DMS153 treated with DMSO at 0.1 percent for 48 hours (cell line): ENCODE data around the gene PRKCE.
A peak's percentile ranks its signal among the peaks of the same experiment; 100 is the strongest.

Source experiments
- DNase-seq: peaks from one replicate; lab custom pipeline; 2025; ENCODE audit not compliant: unreplicated experiment; lab: John Stamatoyannopoulos, UW

PRKCE gene

DNA sequence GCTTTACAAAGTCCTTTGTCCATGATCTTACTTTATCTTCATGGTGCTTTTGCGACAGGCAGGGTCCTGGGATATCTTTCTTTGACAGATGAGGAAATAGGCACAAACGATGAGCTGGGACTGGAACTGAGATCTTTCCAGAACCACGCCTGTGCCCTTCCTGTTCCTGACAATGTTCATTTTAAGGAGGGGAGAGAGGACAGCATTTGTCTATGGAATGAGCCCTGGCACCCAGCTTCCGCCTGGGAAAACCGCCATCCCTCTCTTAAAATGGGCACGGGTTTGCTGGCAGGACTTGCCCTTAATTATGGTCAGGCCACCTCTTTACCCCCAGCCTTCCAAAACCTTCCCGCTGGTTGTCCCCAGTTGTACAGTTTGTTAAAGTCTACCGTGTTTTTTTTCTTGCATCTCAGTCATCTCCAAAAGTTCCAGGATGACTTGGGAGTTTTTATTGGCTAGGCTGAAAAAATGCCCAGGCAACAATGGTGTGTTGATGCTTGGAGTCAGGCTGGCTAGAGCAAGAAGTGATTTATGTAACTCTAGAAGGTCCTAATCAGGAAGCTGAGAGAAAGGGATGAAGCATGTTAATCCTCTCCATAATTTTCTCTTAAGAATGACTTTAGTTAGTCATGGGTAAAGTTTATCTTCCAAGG lies 380.8 kb downstream of the PRKCE start:
- no peak for DNase-seq

DNA sequence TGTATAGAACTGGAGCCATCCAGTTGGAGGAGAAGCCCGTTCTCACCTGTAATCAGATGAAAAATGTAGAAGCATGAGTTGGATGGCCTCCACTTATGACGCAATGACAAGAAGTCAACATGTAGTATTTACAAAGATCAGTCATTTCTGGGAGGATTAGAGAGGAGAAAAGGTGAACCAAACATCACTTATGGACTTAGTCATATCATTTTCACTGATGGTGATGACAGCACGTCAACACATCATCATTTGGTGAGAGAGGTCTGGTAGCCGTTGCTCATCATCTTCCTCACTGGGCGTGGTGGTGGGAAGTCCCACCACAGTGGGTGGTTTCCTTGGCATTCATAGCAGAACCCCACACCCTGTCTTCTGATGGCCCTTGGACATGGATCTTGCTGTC lies 381.5 kb downstream of the PRKCE start:
- DNase-seq, result no peak

DNA sequence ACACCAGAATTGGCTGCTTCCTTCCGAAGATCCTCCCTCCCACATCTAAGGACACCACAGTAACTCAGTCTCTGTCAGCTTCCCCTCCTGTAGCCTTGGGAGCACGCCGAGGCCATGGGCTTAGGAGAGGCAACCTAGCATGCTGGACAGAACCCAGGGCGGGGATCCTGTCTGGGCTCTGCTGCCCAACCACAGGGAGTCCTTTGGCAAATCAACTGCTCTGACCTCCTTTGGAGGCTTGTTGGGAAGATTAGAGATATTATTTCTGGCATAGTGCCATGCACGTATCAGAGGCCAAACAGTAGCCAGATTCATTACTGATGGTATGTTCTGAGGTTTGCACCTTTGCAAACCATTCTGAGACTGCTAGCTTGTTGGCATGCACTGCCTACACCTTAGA lies 383.1 kb downstream of the PRKCE start:
- DNase-seq, result no peak

GRCh38 chr2:46036929-46037328 lies 385.5 kb downstream of the PRKCE start:
- DNase-seq, result no peak

- no peak for DNase-seq
These were observed 388.2 kb downstream of the PRKCE start for GRCh38 chr2:46039543-46040303.

DNA sequence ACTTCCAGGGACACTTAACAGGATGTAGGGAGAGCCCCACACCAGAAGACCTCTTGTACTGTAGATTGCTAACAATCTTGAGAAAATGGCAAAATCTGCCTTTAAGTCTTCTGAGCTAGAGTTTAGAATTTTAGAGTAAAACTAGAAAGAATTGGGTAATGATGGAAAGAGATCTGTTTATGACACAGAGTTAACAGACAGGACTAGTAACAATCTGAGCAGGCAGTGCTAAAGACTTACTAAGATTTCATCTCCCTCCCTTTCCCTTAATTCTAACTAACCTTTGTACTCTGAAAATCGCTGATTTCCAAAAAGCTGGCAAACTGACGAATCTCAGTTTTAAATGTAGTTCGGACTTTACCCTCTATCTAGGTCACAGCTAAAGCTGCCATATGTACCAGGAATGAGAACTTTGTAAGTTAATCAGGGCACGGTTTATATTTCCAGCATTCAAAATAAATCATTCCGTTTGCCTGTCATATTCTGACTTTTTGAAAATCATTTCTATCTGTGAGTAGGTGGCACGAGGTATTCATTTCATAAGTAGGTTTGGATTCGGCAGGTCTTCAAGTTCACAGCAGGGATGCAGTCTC lies 389.2 kb downstream of the PRKCE start:
- DNase-seq, result no peak

- no peak for DNase-seq
These were observed 390.0 kb downstream of the PRKCE start for GRCh38 chr2:46041434-46041833.

GRCh38 chr2:46042207-46042637 lies 390.7 kb downstream of the PRKCE start:
- no peak for DNase-seq

DNA sequence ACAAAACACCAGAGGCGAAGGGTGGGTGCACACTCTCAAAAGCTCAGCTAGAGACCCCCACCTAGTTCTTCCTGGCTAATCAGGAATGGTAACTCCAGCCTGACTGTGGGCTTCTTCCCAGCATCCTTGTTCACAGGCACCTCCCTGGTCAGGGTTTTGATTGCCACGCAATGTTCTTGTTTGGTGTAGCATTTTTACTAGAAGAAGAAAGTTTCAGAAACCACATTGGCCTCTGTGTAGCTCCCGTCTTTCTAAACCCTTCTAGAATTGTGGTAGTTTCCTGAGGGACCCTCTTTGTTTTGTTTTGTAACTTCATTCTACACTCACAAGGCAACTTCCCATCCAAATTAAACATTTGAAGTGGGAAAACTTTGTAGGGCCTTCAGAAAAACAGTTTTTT lies 391.2 kb downstream of the PRKCE start:
- DNase-seq, result no peak

GRCh38 chr2:46045888-46046287 lies 394.4 kb downstream of the PRKCE start:
- DNase-seq, result no peak

DNA sequence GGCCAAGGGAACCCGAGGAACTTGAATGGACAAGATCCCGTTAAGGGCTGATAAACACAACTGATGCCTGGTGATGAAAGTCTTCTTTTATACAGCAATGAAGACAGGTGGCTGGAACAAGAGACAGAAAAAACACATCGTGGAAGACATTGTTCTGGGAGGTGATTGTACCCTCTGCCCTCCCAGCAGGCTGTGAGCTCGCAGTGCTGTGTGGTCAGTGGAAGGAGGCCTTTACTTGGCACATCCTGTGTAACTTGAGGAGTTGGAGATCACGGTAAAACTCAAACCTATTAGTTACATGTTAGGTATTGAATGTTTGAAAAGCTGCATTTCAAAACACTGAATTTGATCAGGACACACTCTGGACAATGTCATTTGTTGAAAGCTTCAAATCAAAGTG lies 395.8 kb downstream of the PRKCE start:
- DNase-seq, result no peak

- no peak for DNase-seq
These were observed 397.2 kb downstream of the PRKCE start for GRCh38 chr2:46048693-46049092.

DNA sequence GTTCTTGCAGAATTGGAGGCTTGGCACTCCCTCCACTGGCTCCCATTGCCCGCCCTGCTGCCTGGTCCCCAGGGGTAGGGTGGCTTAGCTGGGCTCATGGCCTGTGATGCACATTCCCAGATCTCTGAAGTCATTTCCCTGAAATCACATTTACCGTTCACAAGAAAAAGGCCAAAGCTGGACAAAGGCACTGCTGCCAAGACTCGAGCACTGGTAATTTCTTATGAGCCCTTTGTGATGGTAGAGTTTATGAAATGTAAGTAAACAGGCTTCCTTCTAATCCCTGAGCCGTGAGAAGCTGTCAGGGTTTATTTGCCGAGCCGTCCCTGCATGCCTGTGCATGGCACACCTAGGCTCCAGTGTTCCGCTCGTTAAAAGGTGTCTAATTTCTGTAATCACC lies 398.6 kb downstream of the PRKCE start:
- DNase-seq, result no peak

GRCh38 chr2:46050489-46050888 lies 399.0 kb downstream of the PRKCE start:
- DNase-seq, result no peak

GRCh38 chr2:46051085-46051484 lies 399.6 kb downstream of the PRKCE start:
- DNase-seq, result no peak

DNA sequence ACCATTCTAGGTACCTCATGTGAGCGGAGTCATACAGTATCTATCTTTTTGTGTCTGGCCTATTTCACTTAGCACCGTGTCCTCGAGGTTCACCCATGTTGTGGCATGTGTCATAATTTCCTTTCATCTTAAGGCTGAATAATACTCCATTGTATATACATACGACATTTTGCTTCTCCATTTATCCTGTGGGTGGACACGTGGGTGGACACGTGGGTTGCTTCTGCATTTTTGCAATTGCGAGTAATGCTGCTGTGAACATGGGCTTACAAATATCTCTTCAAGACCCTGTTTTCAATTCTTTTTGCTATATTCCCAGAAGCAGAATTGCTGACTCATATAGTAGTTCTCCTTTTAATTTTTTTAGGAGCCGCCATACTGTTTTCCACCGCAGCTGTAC lies 402.1 kb downstream of the PRKCE start:
- no peak for DNase-seq

DNA sequence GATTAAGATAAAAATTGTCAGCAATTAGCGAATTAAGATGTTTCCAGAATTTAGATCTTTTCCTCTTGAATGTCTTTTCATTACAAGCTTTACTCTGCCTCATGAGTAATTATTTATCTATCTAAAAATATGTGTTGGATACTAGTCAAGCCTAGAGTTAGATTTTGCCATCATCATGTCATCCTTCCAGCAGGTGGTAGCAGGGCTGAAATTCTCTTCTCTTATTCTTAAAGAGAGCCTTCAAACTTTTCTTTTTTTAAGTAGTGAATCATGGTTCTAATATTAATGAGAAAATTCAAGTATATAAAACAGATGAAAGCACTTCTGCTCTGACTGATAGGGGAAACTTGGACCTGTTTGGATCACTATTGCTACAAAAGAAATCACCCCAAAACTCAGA lies 405.1 kb downstream of the PRKCE start:
- DNase-seq, result no peak

- no peak for DNase-seq
These were observed 406.7 kb downstream of the PRKCE start for GRCh38 chr2:46058140-46058539.

DNA sequence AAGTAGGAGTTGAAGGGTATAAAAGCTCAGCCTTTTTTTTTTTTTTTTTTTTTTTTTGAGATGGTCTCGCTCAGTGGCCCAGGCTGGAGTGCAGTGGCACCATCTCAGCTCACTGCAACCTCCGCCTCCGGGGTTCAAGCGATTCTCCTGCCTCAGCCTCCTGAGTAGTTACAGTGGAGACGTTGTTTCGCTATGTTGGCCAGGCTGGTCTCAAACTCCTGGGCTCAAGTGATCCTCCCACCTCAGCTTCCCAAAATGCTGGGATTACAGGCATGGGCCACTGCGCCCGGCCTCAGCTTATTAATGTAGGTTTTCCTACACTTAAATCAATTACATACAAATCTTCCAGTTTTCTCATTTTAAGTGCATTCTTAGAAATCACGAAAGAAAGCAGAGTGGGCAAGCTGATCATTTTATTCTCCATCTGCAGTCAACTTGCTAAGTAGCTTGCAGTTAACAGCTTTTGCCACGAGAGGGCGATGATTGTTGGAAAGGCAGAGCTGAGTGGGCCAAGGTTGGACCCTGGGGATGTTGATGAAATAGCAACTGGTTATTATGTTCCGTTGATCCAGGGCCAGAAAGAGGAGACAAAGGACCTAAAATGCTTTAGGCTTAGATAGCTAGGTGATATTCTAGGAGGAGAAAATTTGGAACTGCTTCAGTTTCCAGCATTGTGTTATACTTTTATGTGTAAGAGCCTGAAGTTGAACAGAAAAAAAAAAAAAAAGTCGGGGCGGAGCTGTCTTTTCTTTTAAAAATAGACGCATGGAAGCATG lies 411.4 kb downstream of the PRKCE start:
- DNase-seq, result peak; percentile 53

DNA sequence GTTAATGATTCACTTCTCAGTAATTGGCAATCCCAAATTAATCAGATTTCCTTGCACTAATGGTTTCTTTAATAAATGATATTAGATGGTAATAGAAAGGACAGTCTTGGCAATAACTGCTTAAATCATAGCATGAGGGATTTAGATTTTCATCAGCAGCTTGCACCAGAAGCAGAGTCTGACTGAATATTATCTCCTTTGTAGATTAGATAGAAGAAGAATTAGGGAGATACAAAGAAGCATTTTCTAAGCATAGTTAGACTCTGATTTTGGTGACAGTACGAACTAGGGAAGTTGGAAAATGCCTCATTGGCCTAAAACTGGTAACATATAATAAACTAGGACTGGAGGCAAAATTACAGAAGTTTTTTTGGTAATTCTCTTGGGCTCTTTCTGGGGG lies 412.9 kb downstream of the PRKCE start:
- no peak for DNase-seq

- no peak for DNase-seq
These were observed 413.7 kb downstream of the PRKCE start for GRCh38 chr2:46065152-46065551.

DNA sequence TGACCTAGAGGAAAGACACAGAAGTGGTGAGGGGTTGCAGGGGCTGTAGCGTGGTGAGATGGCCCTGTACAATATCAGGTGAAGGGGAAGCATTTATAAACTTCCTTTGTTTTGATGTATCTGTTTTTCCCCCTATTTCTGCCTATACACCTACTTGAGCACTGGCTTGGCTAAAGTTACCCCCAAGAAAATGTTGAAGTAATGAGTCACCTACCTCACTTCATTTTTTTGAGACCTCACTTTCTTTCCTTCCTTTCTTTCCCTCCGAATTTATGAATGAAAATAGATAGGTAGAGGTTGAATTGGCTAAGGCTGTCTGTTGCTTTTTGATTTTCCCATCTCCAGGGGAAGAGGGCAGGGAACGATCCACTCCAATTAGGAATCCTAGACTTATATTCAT lies 414.6 kb downstream of the PRKCE start:
- no peak for DNase-seq
